Suprapubic skin (tissue), 4 donors: ENCODE measurements around the gene ACOX3. TPM values are rescaled to one million over a fixed set of nuclear protein-coding genes. Genes with fewer than 3 reads are reported as not detected.
"Not testable (repeated sequence)": the region's sequence is repeated elsewhere in the genome, so short reads cannot be mapped to it uniquely, and the experiment has no call there.

ENCODE experiments used
- DNase-seq, 2 donors: peaks; one replicate each; pipeline ENCODE4 v3.0.0-alpha.2; 2019; ENCODE audit warnings: low spot score in 2 of 2
- H3K27ac ChIP-seq: fragments of 200-600 bp; sonication (generic); one replicate; pipeline ENCODE4 v1.5.1; 2019
- H3K27me3 ChIP-seq: fragments of 200-600 bp; sonication (generic); one replicate; pipeline ENCODE4 v1.5.1; 2019
- H3K36me3 ChIP-seq: fragments of 200-600 bp; sonication (generic); one replicate; pipeline ENCODE4 v1.5.1; 2019
- H3K4me1 ChIP-seq: fragments of 200-600 bp; sonication (generic); one replicate; pipeline ENCODE4 v1.5.1; 2019
- H3K4me3 ChIP-seq: fragments of 200-600 bp; sonication (generic); one replicate; pipeline ENCODE4 v1.5.1; 2019; ENCODE audit warnings: mild to moderate bottlenecking
- H3K9me3 ChIP-seq: fragments of 200-600 bp; sonication (generic); one replicate; pipeline ENCODE4 v1.5.1; 2019
- EP300 ChIP-seq: sonication (generic); formaldehyde crosslinking; IDR thresholded peaks from one replicate; pipeline ENCODE4 v1.6.1; 2017; ENCODE audit warnings: antibody characterized with exemption
- POLR2A ChIP-seq, 2 donors: fragments of 450-650 bp; IDR thresholded peaks; one replicate each; pipeline ENCODE4 v1.6.1; 2017; ENCODE audit warnings: antibody characterized with exemption in 2 of 2, mild to moderate bottlenecking in 2 of 2, moderate library complexity in 2 of 2
- POLR2AphosphoS5 ChIP-seq, 3 donors: sonication (generic); formaldehyde crosslinking; IDR thresholded peaks; one replicate each; pipeline ENCODE4 v1.6.1; 2017; ENCODE audit warnings: antibody characterized with exemption in 3 of 3
- WGBS: methylation state at CpG from one replicate; pipeline ENCODE4 v1.1.5; 2018; 5-methylcytosine and 5-hydroxymethylcytosine counted together
- total RNA-seq, 4 donors: library from RNA; depleted of rRNA; stranded (reverse); fragments of >200 nt; gene quantifications; one replicate each; pipeline ENCODE4 v1.1.0, GENCODE V29; 2016
- TF ChIP-seq, protein P1 (sequence below), 2 donors: fragments of 200-600 bp in 1 of 2; fragments of 450-650 bp in 1 of 2; sonication (generic) in 1 of 2; IDR thresholded peaks; one replicate each; pipeline ENCODE4 v1.5.1; 2016 to 2019; ENCODE audit warnings: antibody characterized with exemption in 2 of 2, mild to moderate bottlenecking in 1 of 2, moderate library complexity in 1 of 2

Gene ACOX3
- total RNA-seq, 4 donors from 2014 or later: 33.9 to 73.5 (median 54.3) TPM

DNA sequence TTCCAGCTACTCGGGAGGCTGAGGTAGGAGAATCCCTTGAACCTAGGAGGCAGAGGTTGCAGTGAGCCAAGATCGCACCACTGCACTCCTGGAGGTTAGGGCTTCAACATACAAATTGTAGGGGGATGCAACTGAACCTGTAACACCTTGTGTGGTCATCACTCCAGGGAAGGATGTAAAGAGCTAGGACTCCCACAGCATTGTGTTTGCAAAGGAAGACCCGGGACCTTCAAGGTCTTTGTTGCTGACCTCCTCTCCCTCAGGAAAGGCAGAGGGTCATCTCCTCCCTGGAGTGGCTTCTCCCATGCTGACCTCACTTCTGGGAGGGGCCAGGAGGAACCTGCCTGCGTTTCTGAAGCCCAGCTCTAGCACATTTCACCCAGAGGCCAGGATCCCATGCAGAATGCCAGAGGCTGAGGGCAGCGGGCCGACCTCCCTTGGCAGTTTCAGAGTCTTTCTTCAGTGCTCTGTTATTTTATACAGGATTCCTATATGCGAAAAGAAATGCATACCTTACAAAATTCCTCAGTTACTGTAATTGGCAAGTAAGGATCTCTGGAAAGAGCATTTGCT, 90.8 kb downstream of the ACOX3 start:
- Histone ChIP-seq H3K27me3 (peaks cover 4% of the 10 kb centered on the region), H3K4me1 (peaks cover 13% of the 10 kb centered on the region), H3K9me3 (no peaks in the 10 kb centered on the region), H3K36me3 (no peaks in the 10 kb centered on the region), H3K4me3 (no peak overlapping the region), H3K27ac (no peak overlapping the region)
- no peak for TF ChIP-seq POLR2A (IDR thresholded peaks at IDR 0.05)
- TF ChIP-seq EP300: no peak
- TF ChIP-seq POLR2AphosphoS5 (IDR thresholded peaks at IDR 0.05): no peak
- TF ChIP-seq, protein P1, sequence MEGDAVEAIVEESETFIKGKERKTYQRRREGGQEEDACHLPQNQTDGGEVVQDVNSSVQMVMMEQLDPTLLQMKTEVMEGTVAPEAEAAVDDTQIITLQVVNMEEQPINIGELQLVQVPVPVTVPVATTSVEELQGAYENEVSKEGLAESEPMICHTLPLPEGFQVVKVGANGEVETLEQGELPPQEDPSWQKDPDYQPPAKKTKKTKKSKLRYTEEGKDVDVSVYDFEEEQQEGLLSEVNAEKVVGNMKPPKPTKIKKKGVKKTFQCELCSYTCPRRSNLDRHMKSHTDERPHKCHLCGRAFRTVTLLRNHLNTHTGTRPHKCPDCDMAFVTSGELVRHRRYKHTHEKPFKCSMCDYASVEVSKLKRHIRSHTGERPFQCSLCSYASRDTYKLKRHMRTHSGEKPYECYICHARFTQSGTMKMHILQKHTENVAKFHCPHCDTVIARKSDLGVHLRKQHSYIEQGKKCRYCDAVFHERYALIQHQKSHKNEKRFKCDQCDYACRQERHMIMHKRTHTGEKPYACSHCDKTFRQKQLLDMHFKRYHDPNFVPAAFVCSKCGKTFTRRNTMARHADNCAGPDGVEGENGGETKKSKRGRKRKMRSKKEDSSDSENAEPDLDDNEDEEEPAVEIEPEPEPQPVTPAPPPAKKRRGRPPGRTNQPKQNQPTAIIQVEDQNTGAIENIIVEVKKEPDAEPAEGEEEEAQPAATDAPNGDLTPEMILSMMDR (IDR thresholded peaks at IDR 0.05): no peak
- 80% methylated on average over 6 of the region's 7 CpGs for WGBS
- no peak for DNase-seq

DNA sequence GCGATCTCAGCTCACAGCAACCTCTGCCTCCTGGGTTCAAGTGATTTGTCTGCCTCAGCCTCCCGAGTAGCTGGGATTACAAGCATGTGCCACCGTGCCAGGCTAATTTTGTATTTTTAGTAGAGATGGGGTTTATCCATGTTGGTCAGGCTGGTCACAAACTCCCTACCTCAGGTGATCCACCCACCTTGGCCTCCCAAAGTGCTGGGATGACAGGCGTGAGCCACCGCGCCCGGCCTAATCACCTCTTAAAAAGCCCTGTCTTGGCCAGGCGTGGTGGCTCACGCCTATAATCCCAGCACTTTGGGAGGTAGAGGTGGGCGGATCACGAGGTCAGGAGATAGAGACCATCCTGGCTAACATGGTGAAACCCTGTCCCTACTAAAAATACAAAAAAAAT, 91.3 kb downstream of the ACOX3 start:
- H3K4me1 ChIP-seq: peaks cover 13% of the 10 kb centered on the region
- not testable (repeated sequence) for DNase-seq, H3K4me3 ChIP-seq, H3K27me3 ChIP-seq, H3K9me3 ChIP-seq, H3K27ac ChIP-seq, H3K36me3 ChIP-seq
- WGBS: 94% methylated on average over 11 of the region's 11 CpGs

GRCh38 chr4:8348071-8348470, 92.5 kb downstream of the ACOX3 start:
- 93% methylated on average over 4 of the region's 6 CpGs for WGBS
- no peak overlapping the region for H3K4me3 ChIP-seq
- peaks cover 19% of the 10 kb centered on the region for H3K4me1 ChIP-seq

DNA sequence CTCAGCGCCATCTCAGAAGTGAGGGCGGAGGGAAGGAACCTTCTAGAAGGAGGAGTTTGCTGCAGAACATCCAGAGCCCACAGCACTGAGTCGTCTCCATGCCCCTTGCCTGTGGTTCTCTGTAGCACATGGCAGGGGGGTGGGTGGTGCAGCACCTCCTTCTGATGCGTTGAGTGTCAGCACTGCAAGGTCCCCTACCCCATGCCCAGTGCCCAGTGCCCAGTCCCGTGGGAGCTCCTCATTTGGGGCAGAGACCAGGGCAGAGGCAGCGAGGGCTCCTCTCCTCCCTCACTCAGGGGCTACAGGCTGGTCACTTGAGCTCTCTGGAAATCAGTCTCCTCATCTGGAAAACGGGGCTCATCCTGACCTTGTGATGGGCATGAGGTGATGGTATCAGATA, 92.9 kb downstream of the ACOX3 start:
- WGBS: 93% methylated on average over 5 of the region's 7 CpGs
- peak; percentile 41 to 61 for DNase-seq

More at GRCh38 chr4:8348071-8348470, 92.5 kb downstream of the ACOX3 start:
- TF ChIP-seq EP300: no peak
- TF ChIP-seq, protein P1 (IDR thresholded peaks at IDR 0.05): no peak
- no peak for TF ChIP-seq POLR2AphosphoS5 (IDR thresholded peaks at IDR 0.05)
- no peak for TF ChIP-seq POLR2A (IDR thresholded peaks at IDR 0.05)
- Histone ChIP-seq H3K27me3 (peaks cover 4% of the 10 kb centered on the region), H3K27ac (no peak overlapping the region), H3K36me3 (no peaks in the 10 kb centered on the region), H3K9me3 (no peaks in the 10 kb centered on the region)
- peak in 1 of 2 donors; percentile 77 for DNase-seq

GRCh38 chr4:8346838-8347605, 93.5 kb downstream of the ACOX3 start:
- 88% methylated on average over 5 of the region's 16 CpGs for WGBS
- no peak overlapping the region for H3K27ac ChIP-seq
- TF ChIP-seq POLR2A (IDR thresholded peaks at IDR 0.05): no peak
- TF ChIP-seq EP300: no peak
- no peaks in the 10 kb centered on the region for H3K9me3 ChIP-seq
- no peaks in the 10 kb centered on the region for H3K36me3 ChIP-seq
- DNase-seq: peak; percentile 42 to 79
- H3K4me1 ChIP-seq: peaks cover 13% of the 10 kb centered on the region
- H3K4me3 ChIP-seq: no peak overlapping the region
- H3K27me3 ChIP-seq: peaks cover 4% of the 10 kb centered on the region

More for the DNA sequence above, 92.9 kb downstream of the ACOX3 start:
- TF ChIP-seq POLR2AphosphoS5 (IDR thresholded peaks at IDR 0.05) (no peak), EP300 (no peak), POLR2A (IDR thresholded peaks at IDR 0.05) (no peak)
- TF ChIP-seq, protein P1 (IDR thresholded peaks at IDR 0.05): no peak
- Histone ChIP-seq H3K27me3 (peaks cover 4% of the 10 kb centered on the region), H3K27ac (no peak overlapping the region), H3K4me1 (peaks cover 19% of the 10 kb centered on the region), H3K9me3 (no peaks in the 10 kb centered on the region), H3K36me3 (no peaks in the 10 kb centered on the region), H3K4me3 (no peak overlapping the region)

GRCh38 chr4:8345946-8346814, 94.3 kb downstream of the ACOX3 start:
- H3K4me3 ChIP-seq: no peak overlapping the region
- DNase-seq: peak; percentile 40 to 58
- peaks cover 4% of the 10 kb centered on the region for H3K27me3 ChIP-seq
- no peaks in the 10 kb centered on the region for H3K9me3 ChIP-seq
- H3K4me1 ChIP-seq: peaks cover 6% of the 10 kb centered on the region
- WGBS: 89% methylated on average over 22 of the region's 39 CpGs
- H3K36me3 ChIP-seq: no peaks in the 10 kb centered on the region
- TF ChIP-seq POLR2AphosphoS5 (IDR thresholded peaks at IDR 0.05) (no peak), POLR2A (IDR thresholded peaks at IDR 0.05) (no peak), EP300 (no peak)
- TF ChIP-seq, protein P1 (IDR thresholded peaks at IDR 0.05): no peak
- H3K27ac ChIP-seq: no peak overlapping the region
